H1 (cell line): Measurements from ENCODE around the gene ZNF487. TPM values are rescaled to one million over a fixed set of nuclear protein-coding genes. Genes with fewer than 3 reads are reported as not detected.

Experiments
- CTCF ChIA-PET: fragments of 300-600 bp; sonication (Branson Sonifier 250); formaldehyde crosslinking; loops from one replicate; lab custom pipeline; 2021; ENCODE audit not compliant: partially characterized antibody; lab: Charles Lee
- POLR2A ChIA-PET: fragments of 300-600 bp; sonication (Branson Sonifier 250); formaldehyde crosslinking; loops from one replicate; lab custom pipeline; 2021; ENCODE audit warnings: inconsistent platforms; ENCODE audit not compliant: partially characterized antibody; lab: Charles Lee
- DNase-seq, 2 experiments: peaks; one replicate each; pipeline versions ENCODE4 v3.0.0 to v3.0.0-alpha.2; 2010 to 2022; ENCODE audit warnings: low spot score in 2 of 2, low read depth in 1 of 2, mixed read lengths in 1 of 2
- FAIRE-seq: peaks from 2 replicates; lab custom pipeline; 2011; peaks lifted over from hg19 to GRCh38; lab: Jason Lieb, UNC
- H2AFZ ChIP-seq: 2 replicates; pipeline ENCODE4 v1.8.1; 2012; ENCODE audit warnings: low read length, inconsistent platforms
- H2AK5ac ChIP-seq: 2 replicates; pipeline ENCODE4 v1.6.1; 2013; ENCODE audit warnings: low read depth, low read length
- H2BK120ac ChIP-seq: replicated peaks from 2 replicates; pipeline ENCODE3; 2013; ENCODE audit warnings: low read depth, low read length, inconsistent platforms
- H2BK12ac ChIP-seq: 2 replicates; pipeline ENCODE4 v1.6.1; 2013; ENCODE audit warnings: low read depth, low read length
- H2BK15ac ChIP-seq: 2 replicates; pipeline ENCODE4 v1.6.1; 2013; ENCODE audit warnings: low read length
- H2BK20ac ChIP-seq: 2 replicates; pipeline ENCODE4 v1.6.1; 2013; ENCODE audit warnings: low read length
- H2BK5ac ChIP-seq: 2 replicates; pipeline ENCODE4 v1.6.1; 2013; ENCODE audit warnings: low read depth, low read length
- H3K14ac ChIP-seq: 2 replicates; pipeline ENCODE4 v1.6.1; 2013; ENCODE audit warnings: inconsistent platforms; ENCODE audit not compliant: insufficient read length
- H3K18ac ChIP-seq: 2 replicates; pipeline ENCODE4 v1.6.1; 2013; ENCODE audit warnings: low read length; ENCODE audit errors: extremely low read depth
- H3K23ac ChIP-seq: 2 replicates; pipeline ENCODE4 v1.6.1; 2013; ENCODE audit warnings: inconsistent platforms; ENCODE audit not compliant: insufficient read length
- H3K23me2 ChIP-seq: 2 replicates; pipeline ENCODE4 v1.6.1; 2013; ENCODE audit warnings: low read depth, low read length
- H3K27ac ChIP-seq: 2 replicates; pipeline ENCODE4 v1.6.1; 2011; ENCODE audit warnings: low read depth, low read length, inconsistent platforms
- H3K27me3 ChIP-seq, 4 experiments: replicated peaks in 1 of 4; 1 replicate in 1 of 4; 2 replicates in 3 of 4; pipeline versions ENCODE4 v1.6.1 to v1.8.1; 2011 to 2013; ENCODE audit warnings: low read length in 3 of 4, mild to moderate bottlenecking in 3 of 4, inconsistent platforms in 2 of 4, mixed read lengths in 2 of 4, moderate library complexity in 1 of 4; ENCODE audit not compliant: control insufficient read depth in 3 of 4, insufficient read depth in 3 of 4; ENCODE audit errors: extremely low read depth in 1 of 4
- H3K36me3 ChIP-seq, 4 experiments: 2 replicates each; pipeline versions ENCODE4 v1.6.1 to v1.8.1; 2011 to 2013; ENCODE audit warnings: mild to moderate bottlenecking in 4 of 4, low read length in 3 of 4, moderate library complexity in 2 of 4, control low read depth in 1 of 4, inconsistent platforms in 1 of 4; ENCODE audit not compliant: insufficient read depth in 4 of 4, control insufficient read depth in 2 of 4
- H3K4ac ChIP-seq: replicated peaks from 2 replicates; pipeline ENCODE3; 2013; ENCODE audit warnings: low read length, low read depth, mixed read lengths, inconsistent platforms; ENCODE audit not compliant: insufficient read length
- H3K4me1 ChIP-seq, 4 experiments: replicated peaks in 1 of 4; 1 replicate in 1 of 4; 2 replicates in 3 of 4; pipeline versions ENCODE4 v1.6.1 to v1.8.1; 2011 to 2013; ENCODE audit warnings: low read length in 3 of 4, inconsistent platforms in 2 of 4, mixed read lengths in 1 of 4; ENCODE audit not compliant: insufficient read depth in 4 of 4, control insufficient read depth in 3 of 4
- H3K4me2 ChIP-seq, 2 experiments: 2 replicates each; pipeline versions ENCODE4 v1.6.1 to v1.8.1; 2011 to 2013; ENCODE audit warnings: low read depth in 2 of 2, low read length in 2 of 2, control low read depth in 1 of 2, inconsistent platforms in 1 of 2, mild to moderate bottlenecking in 1 of 2; ENCODE audit not compliant: insufficient read depth in 1 of 2
- H3K4me3 ChIP-seq, 4 experiments: fragments of 200-600, 300-600 bp in 1 of 4; sonication (generic), shearing (Covaris generic), sonication (Bioruptor Twin) in 1 of 4; 2 replicates each; pipeline versions ENCODE4 v1.5.1 to v1.8.1; 2011 to 2016; ENCODE audit warnings: low read length in 4 of 4, low read depth in 3 of 4, control low read depth in 2 of 4, inconsistent platforms in 2 of 4, mild to moderate bottlenecking in 2 of 4, mixed read lengths in 1 of 4, moderate library complexity in 1 of 4; ENCODE audit not compliant: insufficient read depth in 2 of 4; ENCODE audit errors: extremely low read depth in 1 of 4
- H3K56ac ChIP-seq: replicated peaks from 2 replicates; pipeline ENCODE3; 2013; ENCODE audit warnings: low read depth, mild to moderate bottlenecking, mixed read lengths, low read length, inconsistent platforms; ENCODE audit not compliant: insufficient read length
- H3K79me1 ChIP-seq: 2 replicates; pipeline ENCODE4 v1.6.1; 2013; ENCODE audit warnings: low read depth, low read length, control low read depth
- H3K79me2 ChIP-seq, 2 experiments: 2 replicates each; pipeline versions ENCODE4 v1.6.1 to v1.8.1; 2012 to 2013; ENCODE audit warnings: low read length in 2 of 2, mild to moderate bottlenecking in 2 of 2, inconsistent platforms in 1 of 2; ENCODE audit not compliant: insufficient read depth in 2 of 2, control insufficient read depth in 1 of 2
- H3K9ac ChIP-seq, 4 experiments: replicated peaks in 1 of 4; 1 replicate in 1 of 4; 2 replicates in 3 of 4; pipeline versions ENCODE4 v1.6.1 to v1.8.1; 2011 to 2013; ENCODE audit warnings: low read depth in 3 of 4, low read length in 3 of 4, control low read depth in 2 of 4, mild to moderate bottlenecking in 2 of 4, moderate library complexity in 2 of 4, inconsistent platforms in 1 of 4; ENCODE audit errors: extremely low read depth in 1 of 4
- H3K9me3 ChIP-seq, 2 experiments: 2 replicates each; pipeline versions ENCODE4 v1.6.1 to v1.8.1; 2012 to 2013; ENCODE audit warnings: mild to moderate bottlenecking in 2 of 2, moderate library complexity in 2 of 2, control low read depth in 1 of 2, inconsistent platforms in 1 of 2, low read depth in 1 of 2, low read length in 1 of 2, mixed read lengths in 1 of 2; ENCODE audit not compliant: insufficient read depth in 2 of 2
- H4K20me1 ChIP-seq, 2 experiments: replicated peaks in 1 of 2; 2 replicates each; pipeline versions ENCODE3 to v1.8.1; 2011 to 2013; ENCODE audit warnings: inconsistent platforms in 2 of 2, low read length in 2 of 2, mild to moderate bottlenecking in 1 of 2; ENCODE audit not compliant: insufficient read depth in 2 of 2, control insufficient read depth in 1 of 2
- H4K5ac ChIP-seq: 2 replicates; pipeline ENCODE4 v1.6.1; 2013; ENCODE audit warnings: low read length, low read depth, mixed read lengths, inconsistent platforms; ENCODE audit not compliant: insufficient read length
- H4K8ac ChIP-seq: 2 replicates; pipeline ENCODE4 v1.8.0; 2013; ENCODE audit warnings: mild to moderate bottlenecking, moderate library complexity, low read length, inconsistent platforms; ENCODE audit not compliant: insufficient read depth; ENCODE audit errors: extremely low read depth
- H4K91ac ChIP-seq: replicated peaks from 2 replicates; pipeline ENCODE3; 2013; ENCODE audit warnings: low read length, mixed read lengths, inconsistent platforms; ENCODE audit not compliant: insufficient read length
- CBX5 ChIP-seq: fragments of 300-800, 300-1000 bp; sonication (generic); IDR thresholded peaks from 2 replicates; pipeline ENCODE4 v1.7.1; 2016; ENCODE audit warnings: antibody characterized with exemption, low read length, low read depth
- GABPA ChIP-seq: IDR thresholded peaks from 2 replicates; pipeline ENCODE4 v1.6.1; 2011; ENCODE audit warnings: mild to moderate bottlenecking, low read length, moderate library complexity, borderline replicate concordance; ENCODE audit not compliant: insufficient read depth
- WGBS, 2 experiments: shearing (Covaris generic) in 1 of 2; methylation state at CpG; one replicate each; pipeline versions ENCODE4 v1.1.6 to v1.1.7; 2013 to 2015; ENCODE audit warnings: low lambda C conversion rate in 2 of 2, mixed read lengths in 2 of 2, inconsistent platforms in 1 of 2, low coverage in 1 of 2, missing lambda C conversion rate in 1 of 2; ENCODE audit not compliant: insufficient replicate concordance in 2 of 2, insufficient coverage in 1 of 2, insufficient read length in 1 of 2; ENCODE audit errors: extremely low coverage in 1 of 2, missing lambda C conversion rate in 1 of 2; 5-methylcytosine and 5-hydroxymethylcytosine counted together
- polyA plus RNA-seq, 7 experiments: library from polyadenylated mRNA; depleted of rRNA in 3 of 7; stranded (reverse) in 5 of 7; unstranded in 2 of 7; fragments of >200 nt in 5 of 7; fragments of 200-250 nt in 2 of 7; gene quantifications; 1 replicate in 5 of 7; 2 replicates in 1 of 7; 4 replicates in 1 of 7; pipeline versions ENCODE4 v1.2.1 to v1.2.3, GENCODE V29; 2011 to 2013; ENCODE audit warnings: missing spikeins in 2 of 7, mixed read lengths in 2 of 7
- total RNA-seq: library from RNA; stranded (reverse); fragmentation: NEBNext Ultra II Directional; extraction: Animal tissue kit (Norgen Biotek cat#: 25700); gene quantifications from 2 replicates; pipeline ENCODE4 v1.2.1, GENCODE V29; 2021

ZNF487 gene
- total and polyA plus RNA-seq, 2 of the 8 experiments (the other 6 are each of a cell fraction or from before 2014, with no cell fraction given), result 1.9 to 2.5 TPM

GRCh38 chr10:43491855-43492254 lies 54.9 kb downstream of the ZNF487 start:
- Histone ChIP-seq H3K79me2 (no peaks in the 10 kb centered on the region), H3K9ac (no peak overlapping the region), H2BK15ac (no peak overlapping the region), H3K9me3 (peaks cover 7 to 19% of the 10 kb centered on the region in 2 experiments; a peak in 3 of 4 replicates), H3K27me3 (no peaks in the 10 kb centered on the region; a peak in 1 of 7 replicates), H3K79me1 (no peaks in the 10 kb centered on the region), H3K27ac (no peak overlapping the region), H3K4me1 (no peaks in the 10 kb centered on the region), H3K18ac (no peak overlapping the region), H3K36me3 (no peaks in the 10 kb centered on the region), H2AK5ac (no peak overlapping the region), H3K23me2 (no peaks in the 10 kb centered on the region), H3K4me3 (no peak overlapping the region), H3K4ac (no peak overlapping the region), H4K5ac (no peak overlapping the region), H2BK20ac (no peak overlapping the region), H2BK120ac (no peak overlapping the region), H2BK5ac (no peak overlapping the region), H4K8ac (no peak overlapping the region), H4K20me1 (no peaks in the 10 kb centered on the region), H3K14ac (no peak overlapping the region), H3K23ac (no peak overlapping the region), H3K56ac (no peak overlapping the region), H3K4me2 (no peak overlapping the region), H2AFZ (no peak overlapping the region), H4K91ac (no peak overlapping the region), H2BK12ac (no peak overlapping the region)
- no peak for TF ChIP-seq GABPA
- TF ChIP-seq CBX5, result no peak
- no peak for DNase-seq
- WGBS, 2 experiments, result 91% methylated on average over 5 of the region's 5 CpGs; no CpG with 5 or more reads in 1 of the 2 experiments
- FAIRE-seq, result no peak
- ChIA-PET POLR2A (no interaction called here), CTCF (interaction anchor here (0.5 kb wide), 1 partner anchor 59 kb away, joined by 3 read pairs; no protein-coding TSS in a partner anchor)
